ENCODE data around the gene ENTPD1. TPM values are rescaled to one million over a fixed set of nuclear protein-coding genes. Genes with fewer than 3 reads are reported as not detected.

ENTPD1 gene
- total and polyA plus RNA-seq, 4 donors, result 18.2 to 110 (median 50.0) TPM

- Histone ChIP-seq H3K9me3 (ENCODE audit: control insufficient read depth, low read length) (no peaks in the 10 kb centered on the region), H3K4me1 (ENCODE audit: control insufficient read depth in 1 of 2, insufficient read depth in 2 of 2, low read length in 2 of 2) (no peaks in the 10 kb centered on the region), H3K27ac (ENCODE audit: low read depth in 1 of 2, low read length in 2 of 2) (no peak overlapping the region), H3K4me3 (ENCODE audit: low read length in 2 of 2) (no peak overlapping the region), H3K27me3 (ENCODE audit: control insufficient read depth in 1 of 2, insufficient read depth in 2 of 2, low read length in 1 of 2) (no peaks in the 10 kb centered on the region), H3K36me3 (ENCODE audit: control insufficient read depth in 1 of 2, insufficient read depth in 2 of 2, low read length in 1 of 2) (no peaks in the 10 kb centered on the region)
- intact Hi-C loops (cut with DNase I), result loop anchor here in 1 of 2 donors (5.0 kb wide), 1 partner anchor 51 kb away; no protein-coding TSS in a partner anchor
- DNase-seq, result no peak
- ATAC-seq (ENCODE audit: low FRiP score), result no peak
Measured at GRCh38 chr10:95748349-95748748, 7.6 kb upstream of the ENTPD1 start.

GRCh38 chr10:95755511-95756004, 405 bp upstream of the ENTPD1 start:
- ATAC-seq (ENCODE audit: low FRiP score), result peak; percentile 62
- Histone ChIP-seq H3K27ac (ENCODE audit: low read depth in 1 of 2, low read length in 2 of 2) (peak overlapping the region; percentile 15 to 21), H3K9me3 (ENCODE audit: control insufficient read depth, low read length) (no peaks in the 10 kb centered on the region), H3K4me1 (ENCODE audit: control insufficient read depth in 1 of 2, insufficient read depth in 2 of 2, low read length in 2 of 2) (peaks cover 2 to 5% of the 10 kb centered on the region in 2 donors), H3K4me3 (ENCODE audit: low read length in 2 of 2) (peak overlapping the region; percentile 49 to 78), H3K27me3 (ENCODE audit: control insufficient read depth in 1 of 2, insufficient read depth in 2 of 2, low read length in 1 of 2) (no peaks in the 10 kb centered on the region), H3K36me3 (ENCODE audit: control insufficient read depth in 1 of 2, insufficient read depth in 2 of 2, low read length in 1 of 2) (no peaks in the 10 kb centered on the region)
- intact Hi-C loops (cut with DNase I), result loop anchor here in 1 of 2 donors (5.0 kb wide), 2 partner anchors 37 to 82 kb away; no protein-coding TSS in a partner anchor
- 24 to 35% methylated on average over 8 of the region's 8 CpGs for WGBS, 2 donors
- DNase-seq, result peak in 1 of 2 donors; percentile 73

GRCh38 chr10:95756809-95757684, 1.1 kb downstream of the ENTPD1 start:
- Histone ChIP-seq H3K27ac (ENCODE audit: low read depth in 1 of 2, low read length in 2 of 2) (peak overlapping the region in 1 of 2 donors; percentile 64), H3K27me3 (ENCODE audit: control insufficient read depth in 1 of 2, insufficient read depth in 2 of 2, low read length in 1 of 2) (no peaks in the 10 kb centered on the region), H3K4me1 (ENCODE audit: control insufficient read depth in 1 of 2, insufficient read depth in 2 of 2, low read length in 2 of 2) (peaks cover 2 to 5% of the 10 kb centered on the region in 2 donors), H3K9me3 (ENCODE audit: control insufficient read depth, low read length) (no peaks in the 10 kb centered on the region), H3K36me3 (ENCODE audit: control insufficient read depth in 1 of 2, insufficient read depth in 2 of 2, low read length in 1 of 2) (no peaks in the 10 kb centered on the region), H3K4me3 (ENCODE audit: low read length in 2 of 2) (peak overlapping the region; percentile 49 to 78)
- 1 to 5% methylated on average over 5 of the region's 5 CpGs for WGBS, 2 donors
- intact Hi-C loops (cut with DNase I), result loop anchor here in 1 of 2 donors (5.0 kb wide), 2 partner anchors 35 to 80 kb away; no protein-coding TSS in a partner anchor
- ATAC-seq (ENCODE audit: low FRiP score) (peak; percentile 53), DNase-seq (no peak)

- ATAC-seq (ENCODE audit: low FRiP score), result no peak
- peaks cover 2 to 5% of the 10 kb centered on the region in 2 donors for H3K4me1 ChIP-seq (ENCODE audit: control insufficient read depth in 1 of 2, insufficient read depth in 2 of 2, low read length in 2 of 2)
- WGBS, 2 donors, result 48 to 57% methylated on average over 2 of the region's 2 CpGs
Measured at GRCh38 chr10:95758351-95759025, 2.5 kb downstream of the ENTPD1 start.

GRCh38 chr10:95759233-95759826, 3.4 kb downstream of the ENTPD1 start:
- H3K4me3 ChIP-seq (ENCODE audit: low read length in 2 of 2), result no peak overlapping the region
- H3K36me3 ChIP-seq (ENCODE audit: control insufficient read depth in 1 of 2, insufficient read depth in 2 of 2, low read length in 1 of 2), result no peaks in the 10 kb centered on the region
- WGBS, 2 donors, result 14 to 26% methylated on average over 3 of the region's 3 CpGs
- no peaks in the 10 kb centered on the region for H3K9me3 ChIP-seq (ENCODE audit: control insufficient read depth, low read length)
- H3K4me1 ChIP-seq (ENCODE audit: control insufficient read depth in 1 of 2, insufficient read depth in 2 of 2, low read length in 2 of 2), result peaks cover 2 to 5% of the 10 kb centered on the region in 2 donors
- peak overlapping the region in 1 of 2 donors; percentile 25 for H3K27ac ChIP-seq (ENCODE audit: low read depth in 1 of 2, low read length in 2 of 2)
- intact Hi-C loops (cut with DNase I), result loop anchor here in 1 of 2 donors (5.0 kb wide), 2 partner anchors 33 to 78 kb away; no protein-coding TSS in a partner anchor
- DNase-seq, result no peak
- ATAC-seq (ENCODE audit: low FRiP score), result peak; percentile 6
- no peaks in the 10 kb centered on the region for H3K27me3 ChIP-seq (ENCODE audit: control insufficient read depth in 1 of 2, insufficient read depth in 2 of 2, low read length in 1 of 2)

More at GRCh38 chr10:95758351-95759025, 2.5 kb downstream of the ENTPD1 start:
- H3K36me3 ChIP-seq (ENCODE audit: control insufficient read depth in 1 of 2, insufficient read depth in 2 of 2, low read length in 1 of 2), result no peaks in the 10 kb centered on the region
- intact Hi-C loops (cut with DNase I), result loop anchor here in 1 of 2 donors (5.0 kb wide), 2 partner anchors 34 to 79 kb away; no protein-coding TSS in a partner anchor
- H3K9me3 ChIP-seq (ENCODE audit: control insufficient read depth, low read length), result no peaks in the 10 kb centered on the region
- no peaks in the 10 kb centered on the region for H3K27me3 ChIP-seq (ENCODE audit: control insufficient read depth in 1 of 2, insufficient read depth in 2 of 2, low read length in 1 of 2)
- peak overlapping the region in 1 of 2 donors; percentile 39 for H3K27ac ChIP-seq (ENCODE audit: low read depth in 1 of 2, low read length in 2 of 2)
- no peak overlapping the region for H3K4me3 ChIP-seq (ENCODE audit: low read length in 2 of 2)
- no peak for DNase-seq

GRCh38 chr10:95761939-95762492, 6.1 kb downstream of the ENTPD1 start:
- Histone ChIP-seq H3K27ac (ENCODE audit: low read depth in 1 of 2, low read length in 2 of 2) (no peak overlapping the region), H3K4me3 (ENCODE audit: low read length in 2 of 2) (no peak overlapping the region), H3K9me3 (ENCODE audit: control insufficient read depth, low read length) (no peaks in the 10 kb centered on the region), H3K27me3 (ENCODE audit: control insufficient read depth in 1 of 2, insufficient read depth in 2 of 2, low read length in 1 of 2) (no peaks in the 10 kb centered on the region), H3K4me1 (ENCODE audit: control insufficient read depth in 1 of 2, insufficient read depth in 2 of 2, low read length in 2 of 2) (peaks cover 2 to 5% of the 10 kb centered on the region in 2 donors), H3K36me3 (ENCODE audit: control insufficient read depth in 1 of 2, insufficient read depth in 2 of 2, low read length in 1 of 2) (no peaks in the 10 kb centered on the region)
- ATAC-seq (ENCODE audit: low FRiP score) (no peak), DNase-seq (no peak)
- intact Hi-C loops (cut with DNase I), result no loop called here
- WGBS, 2 donors, result 63% methylated on average over 3 of the region's 3 CpGs

GRCh38 chr10:95767884-95768556, 12.1 kb downstream of the ENTPD1 start:
- DNase-seq (peak in 1 of 2 donors; percentile 66), ATAC-seq (ENCODE audit: low FRiP score) (no peak)
- Histone ChIP-seq H3K27me3 (ENCODE audit: control insufficient read depth in 1 of 2, insufficient read depth in 2 of 2, low read length in 1 of 2) (no peaks in the 10 kb centered on the region), H3K4me3 (ENCODE audit: low read length in 2 of 2) (no peak overlapping the region), H3K27ac (ENCODE audit: low read depth in 1 of 2, low read length in 2 of 2) (no peak overlapping the region), H3K36me3 (ENCODE audit: control insufficient read depth in 1 of 2, insufficient read depth in 2 of 2, low read length in 1 of 2) (no peaks in the 10 kb centered on the region), H3K4me1 (ENCODE audit: control insufficient read depth in 1 of 2, insufficient read depth in 2 of 2, low read length in 2 of 2) (peaks cover 0 to 4% of the 10 kb centered on the region in 2 donors), H3K9me3 (ENCODE audit: control insufficient read depth, low read length) (no peaks in the 10 kb centered on the region)
- intact Hi-C loops (cut with DNase I), result no loop called here

Measured in aorta (tissue), 5 donors.